HL-60/S4 (cell line): ENCODE measurements around the gene XYLT1.

Experiments
- in situ Hi-C: fragments of 300-500 bp; cut with MboI; formaldehyde crosslinking; loops from 2 replicates; pipeline ENCODE4 v1.14.3; 2022; ENCODE audit warnings: low sequenced_read_pairs

The XYLT1 gene

GRCh38 chr16:17362946-17363345, 107.8 kb downstream of the XYLT1 start:
- in situ Hi-C loops, result no loop called here

GRCh38 chr16:17362183-17362582, 108.6 kb downstream of the XYLT1 start:
- in situ Hi-C loops, result no loop called here

- in situ Hi-C loops, result no loop called here
These were observed 110.1 kb downstream of the XYLT1 start for GRCh38 chr16:17360693-17361122.

- in situ Hi-C loops, result no loop called here
These were observed 110.9 kb downstream of the XYLT1 start for GRCh38 chr16:17359788-17360390.

GRCh38 chr16:17358846-17359245, 111.9 kb downstream of the XYLT1 start:
- in situ Hi-C loops, result no loop called here

- in situ Hi-C loops, result no loop called here
These were observed 112.4 kb downstream of the XYLT1 start for GRCh38 chr16:17358355-17358754.

- in situ Hi-C loops, result no loop called here
These were observed 113.3 kb downstream of the XYLT1 start for GRCh38 chr16:17357307-17358062.

GRCh38 chr16:17356243-17356933, 114.4 kb downstream of the XYLT1 start:
- in situ Hi-C loops, result no loop called here

- in situ Hi-C loops, result no loop called here
These were observed 116.1 kb downstream of the XYLT1 start for GRCh38 chr16:17354685-17355084.

GRCh38 chr16:17354141-17354601, 116.6 kb downstream of the XYLT1 start:
- in situ Hi-C loops, result no loop called here

GRCh38 chr16:17353561-17353960, 117.2 kb downstream of the XYLT1 start:
- in situ Hi-C loops, result no loop called here

- in situ Hi-C loops, result no loop called here
These were observed 119.2 kb downstream of the XYLT1 start for GRCh38 chr16:17351441-17352035.

- in situ Hi-C loops, result no loop called here
These were observed 120.6 kb downstream of the XYLT1 start for GRCh38 chr16:17350207-17350606.

GRCh38 chr16:17348826-17349225, 121.9 kb downstream of the XYLT1 start:
- in situ Hi-C loops, result no loop called here

GRCh38 chr16:17348042-17348783, 122.5 kb downstream of the XYLT1 start:
- in situ Hi-C loops, result no loop called here

GRCh38 chr16:17347624-17348023, 123.1 kb downstream of the XYLT1 start:
- in situ Hi-C loops, result no loop called here

GRCh38 chr16:17346621-17347569, 123.9 kb downstream of the XYLT1 start:
- in situ Hi-C loops, result no loop called here

- in situ Hi-C loops, result no loop called here
These were observed 125.7 kb downstream of the XYLT1 start for GRCh38 chr16:17345043-17345442.

- in situ Hi-C loops, result no loop called here
These were observed 127.0 kb downstream of the XYLT1 start for GRCh38 chr16:17343728-17344127.

- in situ Hi-C loops, result no loop called here
These were observed 127.7 kb downstream of the XYLT1 start for GRCh38 chr16:17343028-17343427.
